SKM-1 treated with dmso at 0.1 percent for 144 hours (cell line): ENCODE data around the gene KRTAP5-9.
"Not testable (repeated sequence)": the region's sequence is repeated elsewhere in the genome, so short reads cannot be mapped to it uniquely, and the experiment has no call there.

Experiments
- DNase-seq: peaks from one replicate; lab custom pipeline; 2025; ENCODE audit not compliant: unreplicated experiment; lab: John Stamatoyannopoulos, UW

KRTAP5-9 gene

DNA sequence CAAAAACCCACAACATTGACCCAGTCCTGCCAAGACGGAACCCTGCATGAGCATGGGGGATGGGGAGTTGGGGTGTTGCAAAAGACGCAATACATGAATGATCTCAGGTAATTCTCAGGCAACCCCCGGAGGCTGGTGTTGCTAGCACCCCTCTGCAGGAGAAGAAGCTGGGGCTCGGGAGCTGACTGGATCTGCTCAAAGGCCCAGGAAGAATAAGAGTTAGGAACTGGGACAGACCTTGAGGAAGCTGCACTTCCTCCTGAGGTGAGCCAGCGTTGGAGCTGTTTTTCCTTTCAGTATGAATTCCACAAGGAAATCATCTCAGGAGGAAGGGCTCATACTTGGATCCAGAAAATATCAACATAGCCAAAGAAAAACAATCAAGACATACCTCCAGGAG, at the start of gene KRTAP5-9:
Gene KRTAP5-9 (plus strand): TSS at position 301 of the 400 bp plus-strand sequence. CDS start 238 bp downstream, outside the sequence.
- no peak for DNase-seq

DNA sequence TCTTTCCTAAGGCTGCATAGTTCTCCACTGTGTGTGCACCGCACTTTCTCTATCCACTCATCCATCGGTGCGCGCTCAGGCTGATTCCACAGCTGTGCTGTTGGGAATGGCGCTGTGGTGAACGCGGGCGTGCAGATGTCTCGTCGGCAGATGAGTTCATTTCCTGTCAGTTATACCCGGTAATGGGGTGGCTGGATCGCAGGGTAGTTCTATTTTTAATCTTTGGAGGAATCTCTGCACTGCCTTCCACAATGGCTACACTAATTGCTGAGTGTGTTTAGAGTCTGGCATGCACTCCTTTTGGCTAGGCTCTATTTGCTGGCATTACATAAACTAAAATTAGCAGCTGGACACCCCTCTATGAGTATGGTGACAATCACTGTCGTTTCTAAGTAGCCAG, 49.1 kb upstream of the KRTAP5-9 start:
- DNase-seq, result no peak

GRCh38 chr11:71499546-71499945, 48.7 kb upstream of the KRTAP5-9 start:
- no peak for DNase-seq

GRCh38 chr11:71500601-71501021, 47.6 kb upstream of the KRTAP5-9 start:
- no peak for DNase-seq

DNA sequence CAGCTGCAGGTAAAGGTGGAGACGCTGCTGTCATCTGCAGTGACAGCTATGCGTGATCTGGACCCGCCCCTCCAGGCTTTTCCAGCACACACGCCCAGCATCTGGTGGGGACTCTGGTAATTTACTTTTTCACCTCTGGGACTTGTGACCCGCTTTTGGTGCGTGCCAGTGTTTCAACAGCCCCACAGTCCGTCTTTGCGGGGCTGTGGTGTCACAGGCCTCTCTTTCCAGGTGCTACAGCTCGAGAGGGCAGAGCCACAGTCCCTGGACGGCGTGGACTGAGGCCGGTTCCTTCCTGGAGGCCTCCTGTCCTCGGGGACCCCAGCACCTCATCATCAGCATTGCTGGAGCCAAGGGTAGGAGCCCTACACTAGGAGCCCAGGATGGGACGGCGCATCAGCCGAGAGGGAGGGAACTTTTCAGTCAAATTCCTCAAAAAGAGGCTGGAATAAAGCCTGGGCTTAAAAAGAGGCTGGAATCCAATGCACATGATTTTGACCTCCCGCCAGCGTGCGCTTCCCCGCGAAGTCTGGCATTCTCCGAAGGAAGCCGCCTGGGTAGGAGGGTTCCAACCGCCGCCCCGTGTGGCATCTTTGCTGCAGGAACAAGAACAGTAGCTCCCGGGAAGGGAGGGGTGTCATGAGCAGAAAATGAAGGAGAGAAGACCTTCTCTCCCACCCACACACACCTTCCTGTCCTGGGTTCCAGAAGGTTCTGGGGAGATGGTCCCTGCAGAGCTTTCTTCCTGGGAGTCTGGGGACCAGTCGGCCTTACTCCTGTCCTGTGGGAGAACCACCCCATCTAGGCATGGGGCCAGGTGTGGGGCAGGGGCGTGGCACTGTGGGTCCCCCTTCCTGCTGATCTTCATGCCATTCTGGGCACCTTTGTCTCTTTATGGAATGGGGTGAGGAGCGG, 46.9 kb upstream of the KRTAP5-9 start:
- no peak for DNase-seq

- no peak for DNase-seq
Observed at GRCh38 chr11:71502026-71502425, 46.2 kb upstream of the KRTAP5-9 start.

DNA sequence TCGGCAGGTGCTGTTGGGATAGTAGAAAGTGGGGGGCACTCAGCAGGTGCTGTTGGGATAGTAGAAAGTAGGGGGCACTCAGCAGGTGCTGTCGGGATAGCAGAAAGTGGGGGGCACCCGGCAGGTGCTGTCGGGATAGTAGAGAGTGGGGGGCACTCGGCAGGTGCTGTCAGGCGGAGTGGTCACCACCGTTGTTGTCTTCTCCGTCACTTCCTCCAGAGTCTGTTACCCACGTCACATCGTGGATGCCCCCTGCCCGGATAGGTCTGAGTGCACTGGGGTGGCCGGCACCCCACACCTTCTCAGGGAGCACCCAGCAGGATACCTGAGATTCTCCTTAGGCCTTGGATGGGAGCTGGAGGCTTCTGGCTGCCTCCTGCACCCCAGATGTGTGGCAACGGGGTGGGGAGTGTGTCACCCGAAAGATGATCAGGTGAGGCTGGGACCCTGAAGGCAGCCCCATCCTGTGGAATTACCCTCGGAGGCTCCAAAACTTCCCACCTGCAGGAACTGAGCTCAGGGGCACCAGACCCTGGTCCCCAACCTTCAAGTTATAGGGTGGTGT, 45.3 kb upstream of the KRTAP5-9 start:
- DNase-seq, result no peak

DNA sequence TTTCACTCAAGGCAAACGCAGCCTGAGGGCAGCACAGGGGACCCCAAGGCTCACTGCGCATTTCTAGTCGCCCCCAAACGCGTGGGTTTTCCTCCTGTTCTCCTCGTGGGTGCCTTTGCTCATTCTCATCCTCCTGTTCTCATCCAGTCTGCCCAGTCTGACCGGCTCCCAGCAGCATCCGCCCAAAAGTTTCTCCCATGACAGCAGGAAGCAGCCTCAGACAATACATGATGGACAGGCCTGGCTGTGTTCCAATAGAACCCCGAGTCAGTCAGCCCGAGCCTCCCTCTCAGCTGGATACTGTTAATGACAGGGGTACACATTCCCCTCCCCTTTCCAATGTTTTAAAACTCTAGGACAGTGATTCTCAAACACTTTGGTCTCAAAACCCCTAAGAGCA, 43.7 kb upstream of the KRTAP5-9 start:
- DNase-seq, result no peak

- no peak for DNase-seq
Observed at GRCh38 chr11:71505001-71505400, 43.2 kb upstream of the KRTAP5-9 start.

- DNase-seq, result no peak
Observed at GRCh38 chr11:71505781-71506180, 42.4 kb upstream of the KRTAP5-9 start.

GRCh38 chr11:71507102-71507501, 41.1 kb upstream of the KRTAP5-9 start:
- DNase-seq, result no peak

DNA sequence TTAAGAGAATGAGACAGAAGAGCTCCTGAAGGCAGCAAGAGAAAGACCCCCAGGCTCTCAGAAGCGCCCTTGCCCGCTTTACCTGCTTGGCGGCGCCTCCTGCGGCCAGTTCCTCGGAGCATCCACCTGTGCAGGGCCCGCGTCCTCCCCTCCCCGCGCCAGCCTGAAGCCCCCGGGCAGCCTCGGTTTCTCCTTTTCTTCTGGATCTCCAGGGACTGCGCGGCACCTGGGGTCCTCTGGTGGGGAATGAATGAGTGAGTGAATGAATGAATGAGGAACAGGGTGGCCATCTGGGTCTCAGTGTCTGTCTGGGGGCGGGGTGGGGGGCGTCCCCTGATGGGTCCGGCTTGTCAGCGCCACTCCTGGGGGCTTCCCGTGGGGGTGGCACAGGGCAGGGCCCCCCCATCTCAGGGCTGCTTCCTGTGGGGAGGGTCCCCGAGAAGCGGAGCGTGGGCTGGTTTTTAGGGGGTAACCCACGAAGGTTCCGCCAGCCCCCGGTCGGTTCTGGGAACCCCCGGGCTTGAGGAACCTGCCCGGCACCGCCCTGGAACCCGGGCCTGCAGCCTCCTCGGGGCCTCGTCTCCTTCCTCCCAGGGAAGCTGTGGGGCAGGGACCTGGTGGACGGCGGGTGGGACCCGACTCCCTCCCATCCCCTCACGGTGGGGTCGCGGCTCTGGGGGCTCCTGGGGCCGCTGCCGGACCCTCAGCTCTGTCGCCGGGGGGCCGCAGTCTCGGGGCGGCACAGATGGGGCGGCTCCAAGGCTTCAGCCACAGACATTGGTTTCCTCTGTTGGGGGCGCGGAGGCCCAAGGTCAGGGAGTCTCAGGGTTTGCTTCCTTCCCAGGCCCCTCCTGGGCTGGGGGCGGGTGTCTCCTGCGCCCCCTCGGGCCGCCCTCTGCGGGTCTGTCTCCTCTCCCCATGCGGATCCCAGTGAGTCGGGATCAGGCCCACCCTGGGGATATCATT, 29.4 kb upstream of the KRTAP5-9 start:
- DNase-seq, result no peak

GRCh38 chr11:71519546-71519945, 28.7 kb upstream of the KRTAP5-9 start:
- no peak for DNase-seq

- DNase-seq, result no peak
Observed at GRCh38 chr11:71525188-71525937, 22.9 kb upstream of the KRTAP5-9 start.

DNA sequence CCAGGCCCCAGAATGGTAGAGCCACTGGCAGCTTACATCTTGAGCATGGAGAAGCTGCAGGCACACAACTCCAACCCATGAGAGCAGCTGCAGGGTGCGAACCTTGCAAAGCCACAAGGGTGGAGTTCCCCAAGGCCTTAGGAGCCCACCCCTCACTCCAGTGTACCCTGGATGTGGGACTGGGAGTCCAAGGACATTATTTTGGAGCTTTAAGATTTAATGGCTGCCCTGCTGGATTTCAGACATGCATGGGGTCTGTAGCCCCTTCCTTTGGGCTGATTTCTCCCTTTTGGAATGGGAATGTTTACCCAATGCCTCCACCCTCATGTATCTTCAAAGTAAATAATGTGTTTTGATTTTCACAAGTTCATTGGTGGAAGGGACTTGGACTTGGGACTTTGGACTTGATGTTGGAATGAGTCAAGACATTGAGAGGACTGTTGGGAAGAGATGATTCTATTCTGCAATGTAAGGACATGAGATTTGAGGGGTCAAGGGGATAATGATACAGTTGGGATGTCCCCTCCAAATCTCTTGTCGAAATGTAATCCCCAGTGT, 22.2 kb upstream of the KRTAP5-9 start:
- no peak for DNase-seq

DNA sequence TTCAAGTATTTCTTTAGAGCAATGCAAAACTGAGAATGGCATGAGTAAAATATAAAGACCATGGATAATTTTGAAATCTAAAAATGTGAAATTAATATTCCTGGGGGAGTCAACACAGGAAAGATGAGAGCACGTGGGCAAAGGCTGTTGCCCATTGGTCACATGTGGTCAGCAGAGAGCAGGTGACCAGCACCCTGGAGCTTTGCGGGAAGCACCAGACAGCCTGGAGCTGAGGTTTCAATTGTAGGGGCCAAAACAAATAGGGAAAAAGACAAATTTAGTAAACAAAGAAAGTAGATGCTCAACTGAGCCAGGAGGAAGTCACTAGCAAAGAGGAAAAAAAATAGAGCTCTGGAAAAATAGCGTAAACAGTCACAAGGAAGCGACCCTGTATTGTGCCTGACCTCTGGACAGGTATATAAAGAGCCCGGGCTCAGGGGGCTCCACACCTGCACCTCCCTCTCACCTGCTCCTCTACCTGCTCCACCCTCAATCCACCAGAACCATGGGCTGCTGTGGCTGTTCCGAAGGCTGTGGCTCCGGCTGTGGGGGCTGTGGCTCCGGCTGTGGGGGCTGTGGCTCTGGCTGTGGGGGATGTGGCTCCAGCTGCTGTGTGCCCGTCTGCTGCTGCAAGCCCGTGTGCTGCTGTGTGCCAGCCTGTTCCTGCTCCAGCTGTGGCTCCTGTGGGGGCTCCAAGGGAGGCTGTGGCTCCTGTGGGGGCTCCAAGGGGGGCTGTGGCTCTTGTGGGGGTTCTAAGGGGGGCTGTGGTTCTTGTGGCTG, 21.2 kb upstream of the KRTAP5-9 start, which contains the start of gene KRTAP5-7:
Gene KRTAP5-7 (plus strand): TSS at position 472 of the 780 bp plus-strand sequence. CDS start 34 bp downstream, at position 506.
- DNase-seq, result not testable (repeated sequence)

GRCh38 chr11:71527576-71528210, 20.5 kb upstream of the KRTAP5-9 start:
- no peak for DNase-seq

GRCh38 chr11:71530602-71531001, 17.6 kb upstream of the KRTAP5-9 start:
- DNase-seq, result no peak
